K562 (cell line): Measurements from ENCODE around the gene DHRS7C. TPM values are rescaled to one million over a fixed set of nuclear protein-coding genes. Genes with fewer than 3 reads are reported as not detected.

ENCODE experiments used
- ATAC-seq: fragments of 200-7000 bp; cut with Tn5 transposase; 3 replicates; pipeline ENCODE4 v1.9.1; 2020; ENCODE audit warnings: moderate library complexity
- BruUV-seq: library from RNA; stranded (reverse); fragments of 400-500 nt; replicated peaks from 2 replicates; lab custom pipeline; 2021; lab: Mats Ljungman, UMichigan
- CTCF ChIA-PET: fragments of 300-600 bp; formaldehyde crosslinking; extraction: SDS; loops from one replicate; lab custom pipeline; 2021; ENCODE audit warnings: low intra/inter-chr PET ratio; lab: Yijun Ruan, JAX
- POLR2A ChIA-PET: fragments of 300-600, 350-650 bp; sonication (Branson Sonifier 250); formaldehyde crosslinking; extraction: SDS; loops from one replicate; lab custom pipeline; 2021; ENCODE audit warnings: antibody characterized with exemption, inconsistent platforms; lab: Yijun Ruan, JAX
- DNase-seq, 4 experiments: peaks; one replicate each; pipeline versions ENCODE4 v3.0.0 to v3.0.0-alpha.2; 2011 to 2018; ENCODE audit warnings: low spot score in 3 of 4, mixed read lengths in 3 of 4; ENCODE audit errors: extremely low read depth in 1 of 4
- FAIRE-seq: peaks from 2 replicates; lab custom pipeline; 2011; peaks lifted over from hg19 to GRCh38; lab: Jason Lieb, UNC
- H2AFZ ChIP-seq: 2 replicates; pipeline ENCODE4 v1.6.0; 2011; ENCODE audit warnings: low read depth, low read length, control low read depth, inconsistent platforms
- H3K27ac ChIP-seq: fragments of 200-600 bp; 3 replicates; pipeline ENCODE4 v1.8.0; 2011; ENCODE audit warnings: low read depth, mild to moderate bottlenecking, control low read depth, inconsistent platforms, low read length, moderate library complexity, mixed read lengths; ENCODE audit errors: extremely low read depth
- H3K27me3 ChIP-seq, 2 experiments: fragments of 300-600 bp in 1 of 2; 2 replicates in 1 of 2; 3 replicates in 1 of 2; pipeline versions ENCODE4 v1.6.0 to v1.8.0; 2011; ENCODE audit warnings: inconsistent platforms in 2 of 2, low read length in 2 of 2, mild to moderate bottlenecking in 1 of 2, mixed read lengths in 1 of 2, moderate library complexity in 1 of 2; ENCODE audit not compliant: control insufficient read depth in 2 of 2, insufficient read depth in 2 of 2
- H3K36me3 ChIP-seq: fragments of 300-600 bp; 3 replicates; pipeline ENCODE4 v1.8.0; 2011; ENCODE audit warnings: mild to moderate bottlenecking, low read length, inconsistent platforms; ENCODE audit not compliant: control insufficient read depth, insufficient read depth
- H3K4me1 ChIP-seq, 2 experiments: fragments of 200-600 bp in 1 of 2; replicated peaks in 1 of 2; 2 replicates in 1 of 2; 3 replicates in 1 of 2; pipeline versions ENCODE4 v1.5.1 to v1.8.0; 2011; ENCODE audit warnings: inconsistent platforms in 2 of 2, low read length in 2 of 2, mild to moderate bottlenecking in 1 of 2, mixed read lengths in 1 of 2, moderate library complexity in 1 of 2; ENCODE audit not compliant: control insufficient read depth in 2 of 2, insufficient read depth in 2 of 2
- H3K4me2 ChIP-seq: 2 replicates; pipeline ENCODE4 v1.6.1; 2011; ENCODE audit warnings: low read length, control low read depth, inconsistent platforms, mixed read lengths; ENCODE audit not compliant: insufficient read depth
- H3K4me3 ChIP-seq: fragments of 200-600 bp; sonication (generic), shearing (Covaris generic); 2 replicates; pipeline ENCODE4 v1.5.1; 2016; ENCODE audit warnings: control low read depth, inconsistent platforms
- H3K79me2 ChIP-seq: fragments of 200-600 bp; 3 replicates; pipeline ENCODE4 v1.8.0; 2011; ENCODE audit warnings: low read length, inconsistent platforms; ENCODE audit not compliant: control insufficient read depth, insufficient read depth
- H3K9ac ChIP-seq, 2 experiments: 2 replicates each; pipeline versions ENCODE4 v1.6.0 to v1.6.1; 2011; ENCODE audit warnings: low read depth in 2 of 2, low read length in 2 of 2, control low read depth in 1 of 2, inconsistent platforms in 1 of 2, mild to moderate bottlenecking in 1 of 2, mixed read lengths in 1 of 2; ENCODE audit not compliant: insufficient read depth in 1 of 2
- H3K9me1 ChIP-seq: one replicate; pipeline ENCODE4 v1.6.0; 2011; ENCODE audit warnings: inconsistent platforms, mild to moderate bottlenecking, low read length, moderate library complexity; ENCODE audit not compliant: control insufficient read depth, insufficient read depth
- H3K9me3 ChIP-seq: replicated peaks from 2 replicates; pipeline ENCODE4 v1.5.1; 2011; ENCODE audit warnings: low read depth, low read length, inconsistent platforms; ENCODE audit not compliant: control insufficient read depth, insufficient read depth
- H4K20me1 ChIP-seq: replicated peaks from 2 replicates; pipeline ENCODE4 v1.6.1; 2011; ENCODE audit warnings: low read length, inconsistent platforms, mixed read lengths; ENCODE audit not compliant: control insufficient read depth, insufficient read depth
- CREM ChIP-seq: IDR thresholded peaks from 2 replicates; pipeline ENCODE4 v1.6.1; 2014; ENCODE audit warnings: antibody characterized with exemption, low read depth
- GABPB1 ChIP-seq: sonication (generic); formaldehyde crosslinking; IDR thresholded peaks from 2 replicates; pipeline ENCODE4 v1.8.0; 2022; ENCODE audit warnings: mild to moderate bottlenecking, missing genetic modification reagents
- KDM4B ChIP-seq, 2 experiments: fragments of 450-650 bp in 1 of 2; sonication (generic) in 1 of 2; IDR thresholded peaks; 2 replicates each; pipeline ENCODE4 v1.6.1; 2016 to 2017; ENCODE audit warnings: borderline replicate concordance in 2 of 2, antibody characterized with exemption in 1 of 2, low read depth in 1 of 2, mild to moderate bottlenecking in 1 of 2
- NR0B1 ChIP-seq: fragments of 450-650 bp; IDR thresholded peaks from one replicate; pipeline ENCODE4 v1.6.1; 2018; ENCODE audit warnings: mild to moderate bottlenecking, moderate library complexity; ENCODE audit not compliant: partially characterized antibody
- PML ChIP-seq: IDR thresholded peaks from 2 replicates; pipeline ENCODE4 v1.6.1; 2012; ENCODE audit warnings: low read length, inconsistent platforms
- RBFOX2 ChIP-seq: fragments of 200-400 bp; formaldehyde crosslinking; IDR thresholded peaks from 2 replicates; pipeline ENCODE4 v1.6.1; 2017; ENCODE audit warnings: low read depth, mild to moderate bottlenecking, low read length, moderate library complexity
- RBM22 ChIP-seq: fragments of 200-400 bp; formaldehyde crosslinking; IDR thresholded peaks from 2 replicates; pipeline ENCODE4 v1.6.1; 2018; ENCODE audit warnings: low read length, low read depth; ENCODE audit not compliant: poor library complexity, severe bottlenecking
- SIN3B ChIP-seq: fragments of 450-650 bp; IDR thresholded peaks from 2 replicates; pipeline ENCODE4 v1.6.1; 2017; ENCODE audit warnings: low read depth, mild to moderate bottlenecking, moderate library complexity
- ZBTB7A ChIP-seq: IDR thresholded peaks from 2 replicates; pipeline ENCODE4 v1.6.1; 2011; ENCODE audit warnings: low read depth, mild to moderate bottlenecking, low read length, moderate library complexity, borderline replicate concordance; ENCODE audit not compliant: control insufficient read depth
- ZC3H11A ChIP-seq: IDR thresholded peaks from 2 replicates; pipeline ENCODE4 v1.6.1; 2012; ENCODE audit warnings: low read depth, low read length, improper control_type of control experiment
- WGBS: fragments of 100-300 bp; shearing (Covaris generic); methylation state at CpG from one replicate; pipeline ENCODE4 v1.1.6; 2016; ENCODE audit warnings: low coverage, mixed read lengths; ENCODE audit not compliant: insufficient coverage; ENCODE audit errors: missing lambda C conversion rate; 5-methylcytosine and 5-hydroxymethylcytosine counted together
- in situ Hi-C: fragments of 300-500 bp; cut with MboI; formaldehyde crosslinking; loops from 4 replicates; pipeline ENCODE4 v1.15.0; 2018; ENCODE audit warnings: inconsistent platforms, mixed read lengths
- intact Hi-C: fragments of 100-400 bp; cut with micrococcal nuclease; formaldehyde crosslinking; loops from 2 replicates; pipeline ENCODE4 v1.14.2; 2022
- polyA plus RNA-seq, 8 experiments: library from polyadenylated mRNA; depleted of rRNA in 4 of 8; stranded (reverse) in 5 of 8; unstranded in 3 of 8; fragments of >200 nt; fragmentation: Nextera tagmentation in 2 of 8; fragmentation: Illumina TruSeq in 1 of 8; extraction: Ambion mirVana in 2 of 8; extraction: Trizol in 1 of 8; gene quantifications; 2 replicates each; pipeline versions ENCODE4 v1.2.1 to v1.2.3, GENCODE V29; 2011 to 2014; ENCODE audit warnings: inconsistent platforms in 1 of 8, missing spikeins in 1 of 8
- total RNA-seq, 7 experiments: library from RNA; depleted of rRNA in 6 of 7; stranded (reverse); fragments of >200 nt in 6 of 7; fragmentation: Illumina TruSeq in 2 of 7; extraction: Trizol in 2 of 7; gene quantifications; 2 replicates each; pipeline versions ENCODE4 v1.2.1 to v1.2.3, GENCODE V29; 2011 to 2021; ENCODE audit warnings: low replicate concordance in 1 of 7

DHRS7C gene
- total and polyA plus RNA-seq, 9 of the 15 experiments (the other 6 are each of a cell fraction or from before 2014, with no cell fraction given), result not detected

- ATAC-seq (no peak), FAIRE-seq (no peak), DNase-seq (no peak)
- H3K27ac ChIP-seq, result no peak overlapping the region
- ChIA-PET CTCF (interaction anchor here (1.2 kb wide), 1 partner anchor 38 kb away, joined by 3 read pairs; no protein-coding TSS in a partner anchor), POLR2A (interaction anchor here (1.0 kb wide), 1 partner anchor 41 kb away, joined by 3 read pairs; no protein-coding TSS in a partner anchor)
- in situ Hi-C loops, result no loop called here
- H2AFZ ChIP-seq, result no peak overlapping the region
- H3K79me2 ChIP-seq, result no peaks in the 10 kb centered on the region
- no peak overlapping the region for H3K4me2 ChIP-seq
- H3K27me3 ChIP-seq, result peaks cover 0 to 18% of the 10 kb centered on the region in 2 experiments; a peak in 2 of 5 replicates
- TF ChIP-seq PML (no peak), RBM22 (no peak), ZBTB7A (no peak), CREM (no peak), SIN3B (no peak), ZC3H11A (no peak), KDM4B (IDR thresholded peaks at IDR 0.05; ENCODE audit: borderline replicate concordance in 2 of 2, low read depth in 1 of 2) (no peak), GABPB1 (no peak), RBFOX2 (no peak), NR0B1 (no peak)
- no peaks in the 10 kb centered on the region for H3K4me1 ChIP-seq
- under 1% methylated on average over 13 of the region's 15 CpGs for WGBS
- H3K9me3 ChIP-seq, result no peaks in the 10 kb centered on the region
- H3K9me1 ChIP-seq, result no peaks in the 10 kb centered on the region
- intact Hi-C loops, result no loop called here
- BruUV-seq, result no TSS peak
- no peak overlapping the region for H3K4me3 ChIP-seq
- H3K9ac ChIP-seq, result no peak overlapping the region
- H4K20me1 ChIP-seq, result no peaks in the 10 kb centered on the region
- no peaks in the 10 kb centered on the region for H3K36me3 ChIP-seq
Observed at GRCh38 chr17:9769036-9769695, 22.2 kb downstream of the DHRS7C start.
